ENCODE data around the gene CUL3.

DNA sequence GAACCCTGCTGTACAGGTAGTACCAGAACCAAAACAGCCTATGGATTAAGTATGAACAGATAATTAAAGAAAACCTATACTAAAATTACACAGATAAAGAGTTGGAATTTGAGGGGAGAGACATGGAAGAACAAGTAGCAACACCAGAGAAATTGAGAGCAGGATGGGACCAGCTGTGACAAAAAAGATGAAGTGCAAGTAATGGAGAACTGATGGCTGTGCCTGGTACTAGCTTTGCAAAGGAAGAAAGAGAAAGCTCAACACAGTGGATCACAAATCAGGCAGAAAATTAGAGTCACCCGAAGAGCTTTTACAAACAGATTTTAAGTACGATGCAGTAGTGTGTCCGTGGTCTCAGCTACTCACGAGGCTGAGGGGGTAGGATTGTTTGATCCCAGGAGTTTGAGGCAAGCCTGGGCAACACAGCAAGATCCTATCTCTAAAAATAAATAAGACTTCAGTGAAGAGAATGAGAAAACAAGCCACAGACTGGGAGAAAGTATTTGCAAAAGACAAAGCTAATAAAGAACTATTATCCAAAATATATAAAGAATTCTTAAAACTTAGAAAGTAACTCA, 46.5 kb downstream of the CUL3 start:
- TF ChIP-seq CTCF (IDR thresholded peaks at IDR 0.05; ENCODE audit: poor library complexity) (no peak), EZH2phosphoT487 (IDR thresholded peaks at IDR 0.05; ENCODE audit: low read depth, severe bottlenecking, unreplicated experiment) (no peak)

Data from hepatocyte (in vitro differentiated cells).